HG02571 (cell line): ENCODE measurements around the gene ADAM17.
"Not testable (repeated sequence)": the region's sequence is repeated elsewhere in the genome, so short reads cannot be mapped to it uniquely, and the experiment has no call there.

Source experiments
- ATAC-seq: cut with Tn5 transposase; IDR thresholded peaks from one replicate; pipeline ENCODE4 v1.9.1; 2021; ENCODE audit warnings: mild to moderate bottlenecking, moderate library complexity; ENCODE audit not compliant: unreplicated experiment

ADAM17 gene

GRCh38 chr2:9570182-9571060 lies 14.8 kb upstream of the ADAM17 start:
- ATAC-seq, result no peak

GRCh38 chr2:9565436-9566153 lies 10.0 kb upstream of the ADAM17 start:
- no peak for ATAC-seq

- no peak for ATAC-seq
Measured at GRCh38 chr2:9560628-9561027, 5.0 kb upstream of the ADAM17 start.

GRCh38 chr2:9558948-9559381 lies 3.3 kb upstream of the ADAM17 start:
- ATAC-seq, result no peak

- peak; percentile 28 for ATAC-seq
Measured at GRCh38 chr2:9556121-9556743, 602 bp upstream of the ADAM17 start.

GRCh38 chr2:9554921-9555296 lies 721 bp downstream of the ADAM17 start:
- ATAC-seq, result no peak

- ATAC-seq, result no peak
Measured at GRCh38 chr2:9552219-9553178, 3.1 kb downstream of the ADAM17 start.

- not testable (repeated sequence) for ATAC-seq
Measured at GRCh38 chr2:9550859-9551391, 4.7 kb downstream of the ADAM17 start.

GRCh38 chr2:9549420-9549819 lies 6.2 kb downstream of the ADAM17 start:
- no peak for ATAC-seq

GRCh38 chr2:9548506-9548905 lies 7.1 kb downstream of the ADAM17 start:
- peak; percentile 63 for ATAC-seq

- no peak for ATAC-seq
Measured at GRCh38 chr2:9547262-9547991, 8.2 kb downstream of the ADAM17 start.

GRCh38 chr2:9545502-9545901 lies 10.1 kb downstream of the ADAM17 start:
- no peak for ATAC-seq

- no peak for ATAC-seq
Measured at GRCh38 chr2:9543557-9543956, 12.1 kb downstream of the ADAM17 start.

GRCh38 chr2:9539531-9539930 lies 16.1 kb downstream of the ADAM17 start:
- ATAC-seq, result no peak

- no peak for ATAC-seq
Measured at GRCh38 chr2:9538000-9538507, 17.6 kb downstream of the ADAM17 start.

GRCh38 chr2:9536504-9536903 lies 19.1 kb downstream of the ADAM17 start:
- no peak for ATAC-seq

- no peak for ATAC-seq
Measured at GRCh38 chr2:9535177-9535576, 20.5 kb downstream of the ADAM17 start.

- no peak for ATAC-seq
Measured at GRCh38 chr2:9533663-9534062, 22.0 kb downstream of the ADAM17 start.

GRCh38 chr2:9532421-9532820 lies 23.2 kb downstream of the ADAM17 start:
- no peak for ATAC-seq
